Glomerular endothelial cell (primary cell): ENCODE data around the gene LPCAT3. TPM values are rescaled to one million over a fixed set of nuclear protein-coding genes. Genes with fewer than 3 reads are reported as not detected.

Experiments used
- DNase-seq: peaks from one replicate; pipeline ENCODE4 v3.0.0-alpha.2; 2011; ENCODE audit warnings: low read depth, low spot score; ENCODE audit errors: extremely low read depth
- total RNA-seq: library from RNA; depleted of rRNA; stranded (reverse); fragments of >200 nt; gene quantifications from 2 replicates; pipeline ENCODE4 v1.2.3, GENCODE V29; 2015

LPCAT3 gene
- total RNA-seq, 1 donor from 2014 or later: 15.4 TPM

DNA sequence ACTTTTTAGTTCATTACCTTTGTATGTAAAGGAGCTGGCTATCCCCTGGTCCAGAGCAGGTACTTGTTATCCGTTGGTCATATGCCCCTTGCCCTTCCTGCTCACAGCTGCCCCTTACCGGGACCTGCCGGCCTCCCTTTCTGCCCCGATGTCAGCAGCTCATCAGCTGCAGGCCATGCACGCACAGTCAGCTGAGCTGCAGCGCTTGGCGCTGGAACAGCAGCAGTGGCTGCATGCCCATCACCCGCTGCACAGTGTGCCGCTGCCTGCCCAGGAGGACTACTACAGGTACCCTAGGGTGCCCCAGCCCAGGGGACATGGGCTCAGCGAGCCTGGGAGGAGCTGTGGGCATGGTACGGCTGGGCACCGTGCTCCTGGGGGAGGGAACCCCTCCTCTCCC lies 77.0 kb downstream of the LPCAT3 start:
- DNase-seq: no peak

- no peak for DNase-seq
Observed at GRCh38 chr12:6939191-6939540, 79.1 kb downstream of the LPCAT3 start.

DNA sequence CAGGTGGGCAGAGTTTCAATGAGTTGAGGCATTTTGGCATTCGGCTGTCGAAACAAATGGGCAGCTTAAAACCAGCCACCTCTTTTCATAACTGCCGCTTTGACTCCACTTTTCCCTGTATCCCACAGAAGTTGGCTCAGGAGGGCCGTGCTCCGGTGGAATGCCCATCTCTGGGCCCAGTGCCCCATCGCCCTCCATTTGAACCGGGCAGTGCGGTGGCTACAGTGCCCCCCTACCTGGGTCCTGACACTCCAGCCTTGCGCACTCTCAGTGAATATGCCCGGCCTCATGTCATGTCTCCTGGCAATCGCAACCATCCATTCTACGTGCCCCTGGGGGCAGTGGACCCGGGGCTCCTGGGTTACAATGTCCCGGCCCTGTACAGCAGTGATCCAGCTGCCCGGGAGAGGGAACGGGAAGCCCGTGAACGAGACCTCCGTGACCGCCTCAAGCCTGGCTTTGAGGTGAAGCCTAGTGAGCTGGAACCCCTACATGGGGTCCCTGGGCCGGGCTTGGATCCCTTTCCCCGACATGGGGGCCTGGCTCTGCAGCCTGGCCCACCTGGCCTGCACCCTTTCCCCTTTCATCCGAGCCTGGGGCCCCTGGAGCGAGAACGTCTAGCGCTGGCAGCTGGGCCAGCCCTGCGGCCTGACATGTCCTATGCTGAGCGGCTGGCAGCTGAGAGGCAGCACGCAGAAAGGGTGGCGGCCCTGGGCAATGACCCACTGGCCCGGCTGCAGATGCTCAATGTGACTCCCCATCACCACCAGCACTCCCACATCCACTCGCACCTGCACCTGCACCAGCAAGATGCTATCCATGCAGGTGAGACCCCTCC lies 79.7 kb downstream of the LPCAT3 start:
- no peak for DNase-seq

- peak; percentile 47 for DNase-seq
Observed at GRCh38 chr12:6937481-6938352, 80.6 kb downstream of the LPCAT3 start.

GRCh38 chr12:6936636-6937480 lies 81.4 kb downstream of the LPCAT3 start:
- DNase-seq: no peak

DNA sequence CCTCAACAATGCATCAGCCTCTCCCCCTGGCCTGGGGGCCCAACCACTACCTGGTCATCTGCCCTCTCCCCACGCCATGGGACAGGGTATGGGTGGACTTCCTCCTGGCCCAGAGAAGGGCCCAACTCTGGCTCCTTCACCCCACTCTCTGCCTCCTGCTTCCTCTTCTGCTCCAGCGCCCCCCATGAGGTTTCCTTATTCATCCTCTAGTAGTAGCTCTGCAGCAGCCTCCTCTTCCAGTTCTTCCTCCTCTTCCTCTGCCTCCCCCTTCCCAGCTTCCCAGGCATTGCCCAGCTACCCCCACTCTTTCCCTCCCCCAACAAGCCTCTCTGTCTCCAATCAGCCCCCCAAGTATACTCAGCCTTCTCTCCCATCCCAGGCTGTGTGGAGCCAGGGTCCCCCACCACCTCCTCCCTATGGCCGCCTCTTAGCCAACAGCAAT lies 82.1 kb downstream of the LPCAT3 start:
- no peak for DNase-seq

GRCh38 chr12:6935371-6936193 lies 82.7 kb downstream of the LPCAT3 start:
- no peak for DNase-seq

DNA sequence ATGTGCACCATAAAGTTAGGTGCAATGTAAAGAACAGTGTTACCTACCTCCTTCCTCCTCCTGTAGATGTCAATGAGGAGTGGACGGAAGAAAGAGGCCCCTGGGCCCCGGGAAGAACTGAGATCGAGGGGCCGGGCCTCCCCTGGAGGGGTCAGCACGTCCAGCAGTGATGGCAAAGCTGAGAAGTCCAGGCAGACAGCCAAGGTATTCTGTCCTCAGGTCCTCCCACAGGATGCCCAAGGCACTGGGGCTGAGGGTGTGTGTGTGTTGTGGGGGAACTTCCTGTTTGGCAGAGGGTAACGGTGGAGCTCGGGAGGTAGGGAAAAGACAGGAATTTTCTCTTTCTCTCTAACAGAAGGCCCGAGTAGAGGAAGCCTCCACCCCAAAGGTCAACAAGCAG lies 84.2 kb downstream of the LPCAT3 start:
- DNase-seq: no peak

GRCh38 chr12:6932766-6933165 lies 85.5 kb downstream of the LPCAT3 start:
- no peak for DNase-seq

DNA sequence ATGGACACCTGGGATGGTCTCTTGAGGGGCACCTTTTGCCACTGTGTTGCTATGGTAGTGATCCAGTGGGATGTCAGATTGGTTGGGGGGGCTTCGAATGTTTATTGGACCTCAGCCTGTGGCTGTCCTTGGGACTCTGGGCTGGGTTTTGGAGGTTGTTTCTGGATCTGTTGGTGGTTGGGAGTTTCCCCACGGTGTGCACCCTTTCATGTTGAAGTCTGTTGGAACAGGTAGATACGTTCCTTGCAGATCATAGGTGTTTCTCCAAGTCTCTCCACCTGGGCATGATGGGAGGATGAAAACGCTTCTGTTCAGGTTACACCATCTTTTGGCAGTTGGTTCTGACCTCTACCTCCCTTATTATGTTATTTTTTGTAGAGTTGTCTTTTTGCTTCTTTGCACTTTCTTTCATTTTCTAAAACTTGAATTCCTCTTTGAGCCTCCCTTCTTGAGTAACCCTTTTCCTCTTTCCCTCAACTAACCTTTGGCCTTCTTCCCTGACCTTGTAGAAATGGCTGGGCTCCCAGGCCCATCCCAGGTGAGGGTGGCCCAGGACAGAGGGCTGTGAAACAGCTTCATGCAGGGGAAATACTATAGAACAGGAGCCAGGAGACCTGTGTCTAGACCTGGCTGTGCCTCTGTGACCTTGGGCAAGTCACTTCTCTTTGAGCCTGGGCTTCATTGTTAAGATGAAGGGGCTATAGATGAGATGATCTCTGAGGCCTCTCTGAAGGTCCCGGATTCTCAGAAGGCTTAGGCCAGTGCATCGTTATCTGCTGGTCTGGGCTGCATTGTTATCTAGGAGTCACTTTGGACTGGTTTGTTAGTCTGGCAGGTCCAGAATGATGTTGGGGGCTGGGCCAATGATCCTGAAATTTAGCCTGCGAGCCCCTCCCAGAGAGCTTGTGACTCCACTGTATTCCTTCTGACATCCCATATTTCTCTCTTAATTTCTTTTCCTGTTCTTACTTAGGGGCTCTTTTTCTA lies 88.5 kb downstream of the LPCAT3 start:
- DNase-seq: no peak

- no peak for DNase-seq
Observed at GRCh38 chr12:6928703-6929407, 89.4 kb downstream of the LPCAT3 start.

GRCh38 chr12:6928022-6928702 lies 90.1 kb downstream of the LPCAT3 start:
- no peak for DNase-seq

DNA sequence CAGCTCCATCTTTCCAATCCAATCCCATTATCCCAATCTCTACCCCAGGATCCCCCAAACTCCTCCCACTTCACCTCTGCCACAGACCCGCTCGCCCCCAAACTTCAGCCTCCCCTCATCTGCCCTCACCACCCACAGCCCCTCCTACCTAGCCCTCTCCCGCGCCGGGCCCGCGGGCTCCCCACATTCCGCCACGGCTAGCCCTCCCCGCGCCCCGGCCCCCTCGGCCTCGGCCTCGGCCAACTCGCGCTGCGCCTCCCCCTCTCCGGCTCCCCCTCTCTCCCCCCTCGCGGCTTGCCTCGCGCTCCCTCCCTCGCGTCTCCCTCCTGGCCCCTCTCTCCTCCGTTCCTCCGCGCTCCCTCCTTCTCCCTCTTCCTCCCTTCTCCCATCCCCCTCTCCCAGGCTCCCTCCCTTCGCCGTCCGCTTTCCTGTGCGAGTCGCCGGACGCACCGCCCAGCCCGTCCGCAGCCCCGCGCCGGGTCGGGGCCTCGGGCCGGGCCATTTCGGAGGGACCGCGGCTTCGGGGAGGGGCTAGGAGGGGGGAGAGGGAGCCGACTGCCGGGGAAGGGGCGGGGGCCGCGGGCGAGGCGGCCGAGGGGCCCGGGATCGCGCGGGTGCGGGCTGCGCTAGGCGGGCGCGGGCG lies 90.8 kb downstream of the LPCAT3 start, which contains the start of gene ATN1:
Gene ATN1 (plus strand): TSS at position 581 of the 643 bp plus-strand sequence. CDS start 6,043 bp downstream, outside the sequence.
- no peak for DNase-seq
